8988T (cell line): ENCODE results near the gene APOA1.

Experiments
- DNase-seq: peaks from one replicate; pipeline ENCODE4 v3.0.0; 2011

APOA1 gene

GRCh38 chr11:116786966-116787365 lies 50.5 kb downstream of the APOA1 start:
- DNase-seq = no peak

DNA sequence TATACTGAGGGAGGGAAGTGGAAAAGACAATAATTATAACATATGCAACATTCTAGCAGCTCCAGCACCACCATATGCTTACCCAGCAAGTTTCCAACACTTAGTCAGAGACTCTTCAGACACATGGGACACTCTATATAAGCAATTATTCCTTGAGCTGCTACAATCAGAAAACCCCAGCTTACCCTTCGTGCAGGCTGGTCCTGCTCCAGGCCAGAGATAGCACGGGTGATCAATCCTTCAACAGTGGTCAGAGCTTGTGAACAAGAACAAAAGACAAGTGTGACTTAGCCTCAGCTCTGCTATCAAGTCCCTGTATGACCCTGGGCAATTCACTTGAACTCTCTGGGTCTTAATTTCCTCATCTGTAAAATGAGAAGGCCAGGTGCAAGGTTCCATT lies 51.1 kb downstream of the APOA1 start:
- no peak for DNase-seq
